ENCODE results near the gene MUC15.

- TF ChIP-seq, protein P1, sequence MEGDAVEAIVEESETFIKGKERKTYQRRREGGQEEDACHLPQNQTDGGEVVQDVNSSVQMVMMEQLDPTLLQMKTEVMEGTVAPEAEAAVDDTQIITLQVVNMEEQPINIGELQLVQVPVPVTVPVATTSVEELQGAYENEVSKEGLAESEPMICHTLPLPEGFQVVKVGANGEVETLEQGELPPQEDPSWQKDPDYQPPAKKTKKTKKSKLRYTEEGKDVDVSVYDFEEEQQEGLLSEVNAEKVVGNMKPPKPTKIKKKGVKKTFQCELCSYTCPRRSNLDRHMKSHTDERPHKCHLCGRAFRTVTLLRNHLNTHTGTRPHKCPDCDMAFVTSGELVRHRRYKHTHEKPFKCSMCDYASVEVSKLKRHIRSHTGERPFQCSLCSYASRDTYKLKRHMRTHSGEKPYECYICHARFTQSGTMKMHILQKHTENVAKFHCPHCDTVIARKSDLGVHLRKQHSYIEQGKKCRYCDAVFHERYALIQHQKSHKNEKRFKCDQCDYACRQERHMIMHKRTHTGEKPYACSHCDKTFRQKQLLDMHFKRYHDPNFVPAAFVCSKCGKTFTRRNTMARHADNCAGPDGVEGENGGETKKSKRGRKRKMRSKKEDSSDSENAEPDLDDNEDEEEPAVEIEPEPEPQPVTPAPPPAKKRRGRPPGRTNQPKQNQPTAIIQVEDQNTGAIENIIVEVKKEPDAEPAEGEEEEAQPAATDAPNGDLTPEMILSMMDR (IDR thresholded peaks at IDR 0.05): no peak
- no peak for TF ChIP-seq POLR2A (IDR thresholded peaks at IDR 0.05)
Measured at GRCh38 chr11:26587073-26587472, 15.0 kb upstream of the MUC15 start.
